Muscle layer of duodenum (tissue), 2 donors: ENCODE measurements around the gene KANSL1L.

ENCODE experiments used
- H3K27ac ChIP-seq: one replicate; pipeline ENCODE4 v1.7.0; 2013; ENCODE audit warnings: mild to moderate bottlenecking, low read length
- H3K27me3 ChIP-seq: one replicate; pipeline ENCODE4 v1.7.0; 2013; ENCODE audit warnings: low read depth, mild to moderate bottlenecking, control low read depth, low read length
- H3K36me3 ChIP-seq, 2 donors: one replicate each; pipeline ENCODE4 v1.7.0; 2013; ENCODE audit warnings: low read length in 2 of 2, control low read depth in 1 of 2, mild to moderate bottlenecking in 1 of 2; ENCODE audit not compliant: insufficient read depth in 2 of 2, control insufficient read depth in 1 of 2
- H3K4me1 ChIP-seq, 2 donors: one replicate each; pipeline ENCODE4 v1.7.0; 2013; ENCODE audit warnings: low read length in 2 of 2, mild to moderate bottlenecking in 2 of 2, control low read depth in 1 of 2, moderate library complexity in 1 of 2; ENCODE audit not compliant: insufficient read depth in 2 of 2, control insufficient read depth in 1 of 2
- H3K4me3 ChIP-seq, 2 donors: one replicate each; pipeline ENCODE4 v1.7.0; 2013; ENCODE audit warnings: low read length in 2 of 2, low read depth in 1 of 2, mild to moderate bottlenecking in 1 of 2
- H3K9me3 ChIP-seq, 2 donors: one replicate each; pipeline ENCODE4 v1.7.0; 2013; ENCODE audit warnings: low read length in 2 of 2, control low read depth in 1 of 2, mild to moderate bottlenecking in 1 of 2; ENCODE audit not compliant: control insufficient read depth in 1 of 2
- donor health status: healthy.

The KANSL1L gene

GRCh38 chr2:210063306-210063705, 107.9 kb downstream of the KANSL1L start:
- H3K27me3 ChIP-seq: no peaks in the 10 kb centered on the region
- no peaks in the 10 kb centered on the region for H3K4me1 ChIP-seq
- H3K4me3 ChIP-seq: no peak overlapping the region
- peaks cover 0 to 11% of the 10 kb centered on the region in 2 donors for H3K36me3 ChIP-seq
- H3K27ac ChIP-seq: no peak overlapping the region
- H3K9me3 ChIP-seq: no peaks in the 10 kb centered on the region

DNA sequence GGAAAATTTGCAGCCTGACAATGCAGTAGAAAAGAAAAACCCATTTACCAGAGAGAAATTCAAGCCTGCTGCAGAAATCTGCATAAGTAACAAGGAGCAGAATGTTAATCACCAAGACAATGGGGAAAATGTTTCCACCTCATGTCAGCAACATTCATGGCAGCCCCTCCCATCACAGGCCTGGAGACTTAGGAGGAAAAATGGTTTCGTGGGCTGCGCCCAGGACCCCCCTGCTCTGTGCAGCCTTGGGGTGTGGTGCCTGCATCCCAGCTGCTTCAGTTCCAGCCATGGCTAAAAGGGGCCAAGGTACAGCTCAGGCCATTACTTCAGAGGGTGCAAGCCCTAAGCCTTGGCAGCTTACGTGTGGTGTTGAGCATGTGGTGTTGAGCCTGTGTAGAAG, 115.4 kb downstream of the KANSL1L start:
- Histone ChIP-seq H3K27me3 (no peaks in the 10 kb centered on the region), H3K4me3 (no peak overlapping the region), H3K36me3 (peaks cover 0 to 21% of the 10 kb centered on the region in 2 donors), H3K27ac (no peak overlapping the region), H3K4me1 (no peaks in the 10 kb centered on the region), H3K9me3 (peaks cover 6 to 15% of the 10 kb centered on the region in 2 donors)

DNA sequence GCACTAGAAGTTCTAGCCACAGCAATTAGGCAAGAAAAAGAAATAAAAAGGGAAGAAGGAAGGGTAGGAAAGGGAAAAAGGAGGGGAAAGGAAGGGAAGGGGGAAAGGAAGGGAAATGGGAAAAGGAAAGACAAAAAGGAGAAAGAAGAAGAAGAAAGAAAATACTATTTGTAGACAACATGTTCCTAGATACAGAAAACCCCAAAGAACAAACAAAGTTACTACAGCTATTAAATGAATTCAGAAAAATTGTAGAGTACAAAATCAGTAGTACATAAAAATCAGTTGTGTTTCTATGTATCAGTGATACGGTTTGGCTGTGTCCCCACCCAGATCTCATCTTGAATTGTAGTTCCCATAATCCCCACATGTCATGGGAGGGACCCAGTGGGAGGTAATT, 116.5 kb downstream of the KANSL1L start:
- Histone ChIP-seq H3K4me1 (no peaks in the 10 kb centered on the region), H3K36me3 (peaks cover 0 to 19% of the 10 kb centered on the region in 2 donors), H3K9me3 (peaks cover 6 to 15% of the 10 kb centered on the region in 2 donors)

GRCh38 chr2:210050885-210051284, 120.3 kb downstream of the KANSL1L start:
- no peaks in the 10 kb centered on the region for H3K27me3 ChIP-seq
- no peaks in the 10 kb centered on the region for H3K4me1 ChIP-seq
- peaks cover 0 to 35% of the 10 kb centered on the region in 2 donors for H3K36me3 ChIP-seq
- H3K27ac ChIP-seq: no peak overlapping the region
- no peak overlapping the region for H3K4me3 ChIP-seq
- peaks cover 6 to 21% of the 10 kb centered on the region in 2 donors for H3K9me3 ChIP-seq

More for the DNA sequence above, 116.5 kb downstream of the KANSL1L start:
- Histone ChIP-seq H3K4me3 (no peak overlapping the region), H3K27ac (no peak overlapping the region), H3K27me3 (no peaks in the 10 kb centered on the region)

DNA sequence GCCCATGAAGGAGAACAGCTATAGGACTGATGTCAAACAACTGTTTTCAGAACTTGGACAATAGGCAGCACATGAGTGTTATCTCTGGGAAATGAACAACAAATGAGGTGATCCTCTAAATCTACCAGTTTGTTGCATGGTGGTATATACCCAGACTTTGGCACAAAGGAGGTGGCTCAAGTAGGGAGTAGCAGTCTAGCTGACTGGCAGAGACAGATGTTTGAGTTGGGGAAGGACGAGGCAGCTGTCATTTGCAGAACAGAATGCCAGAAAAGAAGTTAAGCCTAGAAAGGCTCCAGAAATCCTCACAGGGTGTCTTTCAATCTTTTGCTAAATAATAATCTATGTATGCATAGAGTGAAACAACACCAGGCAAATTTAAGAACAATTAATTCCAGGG, 121.4 kb downstream of the KANSL1L start:
- Histone ChIP-seq H3K9me3 (peaks cover 6 to 12% of the 10 kb centered on the region in 2 donors), H3K27me3 (no peaks in the 10 kb centered on the region), H3K36me3 (peaks cover 0 to 25% of the 10 kb centered on the region in 2 donors), H3K4me1 (no peaks in the 10 kb centered on the region), H3K27ac (no peak overlapping the region), H3K4me3 (no peak overlapping the region)

DNA sequence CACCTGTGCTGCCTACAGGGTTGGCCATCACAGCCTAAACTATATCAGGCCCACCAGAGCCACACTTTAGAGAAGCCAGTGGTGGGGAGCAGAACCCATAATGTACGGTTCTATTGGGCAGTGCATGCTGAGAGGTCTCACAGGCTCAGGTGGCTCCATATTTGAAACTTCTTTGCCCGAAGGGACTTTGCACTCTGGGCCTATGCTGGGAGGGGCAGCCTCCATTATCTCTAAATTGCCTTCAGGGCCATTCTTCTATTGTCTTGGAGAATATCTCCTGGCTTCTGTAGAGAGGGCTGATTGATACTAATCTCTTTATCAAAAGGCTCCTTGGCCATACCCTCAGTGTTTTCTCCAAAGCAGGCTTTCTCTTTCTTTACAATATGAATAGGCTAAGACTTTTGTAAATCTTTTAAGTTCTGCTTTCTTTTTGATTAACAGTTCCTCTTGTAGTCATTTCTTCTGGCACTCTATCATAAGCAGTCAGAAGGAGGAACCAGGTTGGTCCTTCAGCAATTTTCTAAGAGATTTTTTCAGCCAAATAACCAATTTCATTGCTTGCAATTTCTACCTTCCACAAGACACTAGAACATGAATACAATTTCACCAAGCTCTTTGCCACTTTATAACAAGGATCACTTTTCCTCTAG, 124.2 kb downstream of the KANSL1L start:
- no peak overlapping the region for H3K27ac ChIP-seq
- H3K4me3 ChIP-seq: no peak overlapping the region
- peaks cover 0 to 8% of the 10 kb centered on the region in 2 donors for H3K9me3 ChIP-seq
- H3K27me3 ChIP-seq: no peaks in the 10 kb centered on the region
- peaks cover 4 to 26% of the 10 kb centered on the region in 2 donors for H3K36me3 ChIP-seq
- no peaks in the 10 kb centered on the region for H3K4me1 ChIP-seq

DNA sequence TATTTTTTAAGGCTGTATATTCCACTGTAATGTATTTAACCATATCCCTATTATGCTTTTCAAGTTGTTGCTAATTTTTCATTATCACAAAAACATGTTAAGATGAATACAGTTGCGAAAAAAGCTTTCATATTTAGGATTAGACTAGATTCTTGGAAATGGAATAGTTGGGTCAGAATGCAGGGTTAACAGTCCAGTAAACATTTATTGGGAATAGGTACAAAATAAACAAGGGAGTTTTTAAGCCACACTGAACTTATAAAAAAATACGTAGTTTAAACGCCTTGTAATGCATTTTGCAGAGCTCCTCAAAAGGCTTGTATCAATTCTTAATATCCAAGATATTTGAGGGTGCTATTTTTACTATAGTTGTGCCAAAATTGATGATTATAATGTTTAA, 133.1 kb downstream of the KANSL1L start:
- peaks cover 0 to 4% of the 10 kb centered on the region in 2 donors for H3K36me3 ChIP-seq
- no peak overlapping the region for H3K27ac ChIP-seq
- H3K9me3 ChIP-seq: no peaks in the 10 kb centered on the region
- no peak overlapping the region for H3K4me3 ChIP-seq
- H3K27me3 ChIP-seq: no peaks in the 10 kb centered on the region
- H3K4me1 ChIP-seq: no peaks in the 10 kb centered on the region

DNA sequence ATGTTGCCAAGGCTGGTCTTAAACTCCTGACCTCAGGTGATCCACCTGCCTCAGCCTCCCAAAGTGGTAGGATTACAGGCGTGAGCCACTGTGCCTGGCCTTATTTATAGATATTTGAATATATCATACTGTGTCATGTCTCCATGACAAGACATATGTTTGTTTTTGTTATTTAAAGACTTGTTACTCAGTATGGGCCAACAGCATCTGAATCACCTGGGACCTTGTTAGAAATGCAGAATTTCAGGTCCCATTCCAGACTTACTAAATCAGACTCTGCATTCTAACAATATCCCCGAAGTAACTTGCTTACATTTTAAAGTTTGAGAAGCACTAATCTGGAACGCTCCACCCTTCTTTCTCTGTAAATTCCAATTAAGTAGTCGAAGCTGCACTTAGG, 135.5 kb downstream of the KANSL1L start:
- H3K27me3 ChIP-seq: no peaks in the 10 kb centered on the region
- no peaks in the 10 kb centered on the region for H3K9me3 ChIP-seq
- H3K27ac ChIP-seq: no peak overlapping the region
- H3K4me3 ChIP-seq: no peak overlapping the region
- H3K36me3 ChIP-seq: no peaks in the 10 kb centered on the region
- no peaks in the 10 kb centered on the region for H3K4me1 ChIP-seq

DNA sequence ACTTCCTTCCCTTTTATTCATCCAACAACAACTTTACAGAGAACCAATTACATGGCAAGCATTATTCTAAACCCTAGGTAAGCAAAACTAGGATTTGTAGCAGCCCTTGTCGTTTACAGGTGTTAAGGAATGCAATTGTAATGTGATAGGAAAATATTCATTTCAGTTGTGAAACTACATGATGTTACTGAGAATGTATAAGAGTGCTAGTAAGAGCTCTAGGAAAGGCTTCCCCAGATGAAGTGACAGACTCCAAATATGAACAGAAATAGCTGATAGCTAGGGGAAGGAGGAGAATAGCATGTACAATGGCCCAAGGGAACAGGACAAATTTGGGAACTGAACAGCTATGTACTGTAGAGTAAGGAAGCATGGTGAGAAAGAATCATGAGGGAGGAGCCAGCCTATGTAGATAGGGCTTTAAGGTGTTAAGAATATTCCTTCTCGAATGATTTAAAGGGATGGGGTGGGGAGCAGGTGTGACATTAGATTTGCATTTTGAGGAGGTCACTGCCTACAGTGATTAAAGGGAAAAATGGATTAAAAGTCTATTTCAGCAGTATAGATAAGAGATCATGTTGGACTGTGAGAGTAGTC, 137.0 kb downstream of the KANSL1L start:
- H3K9me3 ChIP-seq: no peaks in the 10 kb centered on the region
- no peaks in the 10 kb centered on the region for H3K4me1 ChIP-seq
- no peak overlapping the region for H3K4me3 ChIP-seq
- no peaks in the 10 kb centered on the region for H3K27me3 ChIP-seq
- no peak overlapping the region for H3K27ac ChIP-seq
- no peaks in the 10 kb centered on the region for H3K36me3 ChIP-seq

DNA sequence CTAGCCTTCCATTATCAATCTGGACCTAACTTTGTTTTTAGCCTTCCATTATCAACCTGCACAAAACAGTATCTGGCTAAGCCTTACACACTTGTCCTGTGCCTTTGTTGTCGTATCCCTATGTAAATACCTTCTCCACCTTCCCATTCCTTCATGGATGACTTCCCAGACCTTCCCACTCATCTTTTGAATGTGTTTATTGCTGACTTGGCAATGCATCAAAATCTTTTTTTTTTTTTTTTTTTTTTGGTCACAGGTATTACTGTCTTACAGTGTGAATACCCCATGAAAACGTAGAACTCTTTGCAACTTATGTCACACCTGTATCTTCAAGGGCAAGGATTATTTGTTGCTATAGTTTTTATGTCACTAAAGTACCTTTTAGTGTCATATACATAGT, 143.0 kb downstream of the KANSL1L start:
- Histone ChIP-seq H3K4me3 (no peak overlapping the region), H3K27me3 (no peaks in the 10 kb centered on the region), H3K9me3 (no peaks in the 10 kb centered on the region), H3K27ac (no peak overlapping the region), H3K36me3 (peaks cover 9 to 14% of the 10 kb centered on the region in 2 donors), H3K4me1 (no peaks in the 10 kb centered on the region)

GRCh38 chr2:210027608-210028007, 143.6 kb downstream of the KANSL1L start:
- no peaks in the 10 kb centered on the region for H3K9me3 ChIP-seq
- H3K36me3 ChIP-seq: peaks cover 15 to 18% of the 10 kb centered on the region in 2 donors
- H3K27ac ChIP-seq: no peak overlapping the region
- H3K4me1 ChIP-seq: no peaks in the 10 kb centered on the region
- H3K27me3 ChIP-seq: no peaks in the 10 kb centered on the region
- H3K4me3 ChIP-seq: no peak overlapping the region

DNA sequence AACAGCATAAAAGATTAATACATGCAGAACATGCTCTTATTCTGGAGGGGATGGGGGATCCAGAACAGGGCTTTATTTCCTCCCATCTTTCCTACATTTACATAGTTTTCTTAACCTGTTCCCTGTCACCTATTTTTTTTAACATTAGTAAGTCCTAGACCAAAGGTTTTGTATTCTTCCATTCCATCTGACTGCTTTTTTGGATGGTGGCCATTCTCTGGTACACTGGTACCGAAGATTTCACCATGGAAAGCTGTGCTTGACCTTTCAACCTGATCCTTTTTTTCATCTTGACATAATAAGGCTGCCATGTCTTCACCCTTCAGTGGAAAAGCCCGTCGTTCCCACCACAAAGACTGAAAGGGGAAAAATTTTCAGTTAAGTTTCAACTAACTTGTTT, 148.4 kb downstream of the KANSL1L start:
- H3K36me3 ChIP-seq: peaks cover 33 to 35% of the 10 kb centered on the region in 2 donors
- no peak overlapping the region for H3K4me3 ChIP-seq
- H3K4me1 ChIP-seq: no peaks in the 10 kb centered on the region
- no peaks in the 10 kb centered on the region for H3K27me3 ChIP-seq
- no peak overlapping the region for H3K27ac ChIP-seq
- no peaks in the 10 kb centered on the region for H3K9me3 ChIP-seq
